Lower leg skin (tissue), 3 donors: ENCODE data around the gene TEK.

Experiments used
- CTCF ChIP-seq, 3 donors: fragments of 450-650 bp; IDR thresholded peaks; one replicate each; pipeline ENCODE4 v1.5.1; 2016; ENCODE audit warnings: antibody characterized with exemption in 3 of 3, mild to moderate bottlenecking in 3 of 3, moderate library complexity in 2 of 3
- POLR2A ChIP-seq, 2 donors: fragments of 450-650 bp; IDR thresholded peaks; one replicate each; pipeline ENCODE4 v1.6.1; 2016 to 2017; ENCODE audit warnings: antibody characterized with exemption in 2 of 2, mild to moderate bottlenecking in 1 of 2, moderate library complexity in 1 of 2

GRCh38 chr9:27126670-27127069 lies 17.6 kb downstream of the TEK start:
- TF ChIP-seq CTCF (IDR thresholded peaks at IDR 0.05) (no peak), POLR2A (IDR thresholded peaks at IDR 0.05) (no peak)
